ENCODE measurements around the gene CHST8.

- TF ChIP-seq CTCF (conservative IDR thresholded peaks at IDR 0.05) (no peak), EZH2 (IDR thresholded peaks at IDR 0.05; ENCODE audit: low read depth) (no peak)
Measured at GRCh38 chr19:33654840-33655508, 33.2 kb downstream of the CHST8 start.
